Endothelial cell of umbilical vein (primary cell): Measurements from ENCODE around the gene NRXN3. TPM values are rescaled to one million over a fixed set of nuclear protein-coding genes. Genes with fewer than 3 reads are reported as not detected.
A peak's percentile ranks its signal among the peaks of the same experiment; 100 is the strongest.

Experiments used
- BruUV-seq: library from RNA; stranded (reverse); fragments of 400-500 nt; replicated peaks from 2 replicates; lab custom pipeline; 2021; lab: Mats Ljungman, UMichigan
- CTCF ChIA-PET: fragments of 300-600, 350-600 bp; sonication (Branson Sonifier 250); formaldehyde crosslinking; loops from one replicate; lab custom pipeline; 2021; ENCODE audit warnings: antibody characterized with exemption, inconsistent platforms; lab: Charles Lee
- POLR2A ChIA-PET: fragments of 300-600, 350-600 bp; sonication (Branson Sonifier 250); formaldehyde crosslinking; loops from one replicate; lab custom pipeline; 2021; ENCODE audit warnings: antibody characterized with exemption, inconsistent platforms; lab: Charles Lee
- DNase-seq: peaks from one replicate; pipeline ENCODE4 v3.0.0-alpha.2; 2011; ENCODE audit warnings: low read depth, low spot score
- FAIRE-seq: peaks from 2 replicates; lab custom pipeline; 2011; peaks lifted over from hg19 to GRCh38; lab: Jason Lieb, UNC
- H2AFZ ChIP-seq: 2 replicates; pipeline ENCODE4 v1.6.0; 2012; ENCODE audit warnings: low read depth, low read length, control low read depth, inconsistent platforms
- H3K27ac ChIP-seq: 2 replicates; pipeline ENCODE4 v1.5.1; 2011; ENCODE audit warnings: low read depth, mild to moderate bottlenecking, control low read depth, low read length, moderate library complexity; ENCODE audit not compliant: insufficient read depth
- H3K27me3 ChIP-seq, 2 experiments: 2 replicates each; pipeline versions ENCODE4 v1.6.0 to v1.6.1; 2011; ENCODE audit warnings: low read length in 2 of 2, mixed read lengths in 1 of 2; ENCODE audit not compliant: control insufficient read depth in 2 of 2, insufficient read depth in 2 of 2
- H3K36me3 ChIP-seq, 2 experiments: 2 replicates in 1 of 2; 3 replicates in 1 of 2; pipeline ENCODE4 v1.5.1; 2011; ENCODE audit warnings: low read length in 2 of 2, mild to moderate bottlenecking in 1 of 2, moderate library complexity in 1 of 2; ENCODE audit not compliant: control insufficient read depth in 2 of 2, insufficient read depth in 2 of 2; ENCODE audit errors: extremely low read depth in 1 of 2
- H3K4me1 ChIP-seq: 3 replicates; pipeline ENCODE4 v1.5.1; 2011; ENCODE audit warnings: mild to moderate bottlenecking, low read length; ENCODE audit not compliant: control insufficient read depth, insufficient read depth; ENCODE audit errors: extremely low read depth
- H3K4me2 ChIP-seq: 2 replicates; pipeline ENCODE4 v1.6.1; 2011; ENCODE audit warnings: low read length, control low read depth, mixed read lengths; ENCODE audit not compliant: insufficient read depth
- H3K4me3 ChIP-seq, 3 experiments: fragments of 200-600 bp in 1 of 3; sonication (generic), shearing (Covaris generic) in 1 of 3; replicated peaks in 1 of 3; 2 replicates each; pipeline ENCODE4 v1.5.1; 2011 to 2016; ENCODE audit warnings: control low read depth in 3 of 3, low read length in 3 of 3, mild to moderate bottlenecking in 2 of 3, inconsistent platforms in 1 of 3, low read depth in 1 of 3, moderate library complexity in 1 of 3; ENCODE audit not compliant: insufficient read depth in 1 of 3
- H3K79me2 ChIP-seq: 2 replicates; pipeline ENCODE4 v1.6.0; 2012; ENCODE audit warnings: low read length, inconsistent platforms; ENCODE audit not compliant: control insufficient read depth, insufficient read depth
- H3K9ac ChIP-seq: replicated peaks from 2 replicates; pipeline ENCODE3; 2011; ENCODE audit warnings: low read length, control low read depth; ENCODE audit not compliant: insufficient read depth; ENCODE audit errors: extremely low read depth
- H3K9me1 ChIP-seq: replicated peaks from 3 replicates; pipeline ENCODE4 v1.6.0; 2011; ENCODE audit warnings: mild to moderate bottlenecking, low read length; ENCODE audit not compliant: control insufficient read depth, insufficient read depth; ENCODE audit errors: extremely low read depth
- H3K9me3 ChIP-seq: replicated peaks from 2 replicates; pipeline ENCODE4 v1.5.1; 2012; ENCODE audit warnings: low read length, inconsistent platforms; ENCODE audit not compliant: control insufficient read depth, insufficient read depth
- H4K20me1 ChIP-seq: replicated peaks from 2 replicates; pipeline ENCODE3; 2011; ENCODE audit warnings: mild to moderate bottlenecking, low read length; ENCODE audit not compliant: control insufficient read depth, insufficient read depth; ENCODE audit errors: extremely low read depth
- EZH2 ChIP-seq: IDR thresholded peaks from 2 replicates; pipeline ENCODE4 v1.6.1; 2012; ENCODE audit warnings: borderline replicate concordance, low read depth, mild to moderate bottlenecking, moderate library complexity, low read length, inconsistent platforms; ENCODE audit not compliant: severe bottlenecking
- FOS ChIP-seq: IDR thresholded peaks from 2 replicates; pipeline ENCODE4 v1.6.1; 2011; ENCODE audit warnings: mild to moderate bottlenecking, low read length, moderate library complexity, borderline replicate concordance; ENCODE audit not compliant: insufficient read depth
- GATA2 ChIP-seq: IDR thresholded peaks from 2 replicates; pipeline ENCODE4 v1.7.0; 2011; ENCODE audit warnings: low read depth, mild to moderate bottlenecking, moderate library complexity, mixed read lengths, low read length; ENCODE audit not compliant: insufficient read length, insufficient read depth
- JUN ChIP-seq: IDR thresholded peaks from 2 replicates; pipeline ENCODE4 v1.6.1; 2011; ENCODE audit warnings: borderline replicate concordance, low read depth; ENCODE audit not compliant: insufficient read length, insufficient read depth
- MYC ChIP-seq: IDR thresholded peaks from one replicate; pipeline ENCODE4 v1.6.1; 2011; ENCODE audit warnings: mild to moderate bottlenecking, low read depth, low read length
- POLR2A ChIP-seq: IDR thresholded peaks from 2 replicates; pipeline ENCODE4 v1.6.1; 2012; ENCODE audit warnings: low read depth, mild to moderate bottlenecking, control low read depth, low read length
- POLR2AphosphoS5 ChIP-seq: IDR thresholded peaks from 2 replicates; pipeline ENCODE4 v1.6.1; 2012; ENCODE audit warnings: low read depth, mild to moderate bottlenecking, control low read depth, low read length, moderate library complexity; ENCODE audit not compliant: insufficient read depth
- dilution Hi-C: fragments of 300-500 bp; cut with MboI; formaldehyde crosslinking; loops from one replicate; pipeline ENCODE4 v1.15.0; 2019; ENCODE audit warnings: low sequenced_read_pairs; ENCODE audit not compliant: extremely low pct_ligation_motif_present
- intact Hi-C: fragments of 100-400 bp; cut with micrococcal nuclease; formaldehyde crosslinking; loops from one replicate; pipeline ENCODE4 v1.10.0; 2022
- polyA plus RNA-seq, 4 experiments: library from polyadenylated mRNA; depleted of rRNA in 3 of 4; stranded (reverse) in 3 of 4; unstranded in 1 of 4; fragments of >200 nt; gene quantifications; 2 replicates each; pipeline versions ENCODE4 v1.2.1 to v1.2.3, GENCODE V29; 2011 to 2012; ENCODE audit warnings: missing spikeins in 1 of 4
- total RNA-seq: library from RNA; stranded (reverse); gene quantifications from 2 replicates; pipeline ENCODE4 v1.2.3, GENCODE V29; 2021
- TF ChIP-seq, protein P1 (sequence below), 2 donors: IDR thresholded peaks; 1 replicate in 1 of 2; 2 replicates in 1 of 2; pipeline ENCODE4 v1.5.1; 2011; ENCODE audit warnings: low read length in 2 of 2, mild to moderate bottlenecking in 2 of 2, moderate library complexity in 2 of 2, control low read depth in 1 of 2, inconsistent platforms in 1 of 2, low read depth in 1 of 2; ENCODE audit not compliant: insufficient read depth in 1 of 2; ENCODE audit errors: extremely low read depth in 1 of 2
- TF ChIP-seq, protein P2 (sequence below): IDR thresholded peaks from 2 replicates; pipeline ENCODE4 v1.6.1; 2011; ENCODE audit not compliant: insufficient read depth, insufficient read length

Gene NRXN3
- total and polyA plus RNA-seq, 2 donors (not counting 3 experiments of a cell fraction or from before 2014, with no cell fraction given): 0.72 to 4.2 TPM

DNA sequence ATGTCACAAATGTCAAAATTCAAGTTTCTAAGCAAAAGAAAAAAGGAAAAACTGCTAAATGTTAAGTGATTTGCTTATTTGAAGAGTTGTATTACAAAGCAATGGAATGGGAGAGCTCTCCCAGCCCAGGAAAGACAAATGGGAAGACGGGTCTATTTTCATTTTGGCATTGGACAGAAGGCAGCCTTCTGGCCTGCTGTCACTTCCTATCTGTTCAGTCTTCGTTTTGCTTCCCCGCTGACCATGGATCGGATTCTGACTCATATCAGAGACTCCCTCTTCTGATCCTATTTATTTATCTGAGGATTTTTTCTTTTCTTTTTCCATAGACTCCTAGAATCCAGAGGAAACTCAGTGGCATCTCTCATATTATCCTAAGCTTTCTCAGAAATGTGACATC, 1406.3 kb downstream of the NRXN3 start:
- Histone ChIP-seq H3K27ac (no peak overlapping the region), H2AFZ (no peak overlapping the region), H3K27me3 (no peaks in the 10 kb centered on the region), H3K36me3 (no peaks in the 10 kb centered on the region), H4K20me1 (no peaks in the 10 kb centered on the region), H3K4me2 (no peak overlapping the region), H3K9me3 (no peaks in the 10 kb centered on the region), H3K9ac (no peak overlapping the region), H3K4me1 (no peaks in the 10 kb centered on the region), H3K9me1 (no peaks in the 10 kb centered on the region), H3K4me3 (no peak overlapping the region), H3K79me2 (no peaks in the 10 kb centered on the region)
- FAIRE-seq (no peak), DNase-seq (no peak)
- ChIA-PET CTCF (no interaction called here), POLR2A (no interaction called here)
- TF ChIP-seq POLR2AphosphoS5: no peak
- no peak for TF ChIP-seq EZH2
- no peak for TF ChIP-seq JUN
- TF ChIP-seq, protein P1, sequence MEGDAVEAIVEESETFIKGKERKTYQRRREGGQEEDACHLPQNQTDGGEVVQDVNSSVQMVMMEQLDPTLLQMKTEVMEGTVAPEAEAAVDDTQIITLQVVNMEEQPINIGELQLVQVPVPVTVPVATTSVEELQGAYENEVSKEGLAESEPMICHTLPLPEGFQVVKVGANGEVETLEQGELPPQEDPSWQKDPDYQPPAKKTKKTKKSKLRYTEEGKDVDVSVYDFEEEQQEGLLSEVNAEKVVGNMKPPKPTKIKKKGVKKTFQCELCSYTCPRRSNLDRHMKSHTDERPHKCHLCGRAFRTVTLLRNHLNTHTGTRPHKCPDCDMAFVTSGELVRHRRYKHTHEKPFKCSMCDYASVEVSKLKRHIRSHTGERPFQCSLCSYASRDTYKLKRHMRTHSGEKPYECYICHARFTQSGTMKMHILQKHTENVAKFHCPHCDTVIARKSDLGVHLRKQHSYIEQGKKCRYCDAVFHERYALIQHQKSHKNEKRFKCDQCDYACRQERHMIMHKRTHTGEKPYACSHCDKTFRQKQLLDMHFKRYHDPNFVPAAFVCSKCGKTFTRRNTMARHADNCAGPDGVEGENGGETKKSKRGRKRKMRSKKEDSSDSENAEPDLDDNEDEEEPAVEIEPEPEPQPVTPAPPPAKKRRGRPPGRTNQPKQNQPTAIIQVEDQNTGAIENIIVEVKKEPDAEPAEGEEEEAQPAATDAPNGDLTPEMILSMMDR (IDR thresholded peaks at IDR 0.05; ENCODE audit: extremely low read depth in 1 of 2, insufficient read depth in 1 of 2, low read depth in 1 of 2, low read length in 2 of 2): no peak
- peak; percentile 18 for TF ChIP-seq FOS
- no peak for TF ChIP-seq MYC
- TF ChIP-seq, protein P2, sequence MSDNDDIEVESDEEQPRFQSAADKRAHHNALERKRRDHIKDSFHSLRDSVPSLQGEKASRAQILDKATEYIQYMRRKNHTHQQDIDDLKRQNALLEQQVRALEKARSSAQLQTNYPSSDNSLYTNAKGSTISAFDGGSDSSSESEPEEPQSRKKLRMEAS: no peak
- TF ChIP-seq POLR2A: no peak
- no peak for TF ChIP-seq GATA2
- no TSS peak for BruUV-seq
- dilution Hi-C loops: no loop called here
- intact Hi-C loops: no loop called here
